Measurements from ENCODE around the gene TMEM18.

TMEM18 gene

GRCh38 chr2:660586-661359 lies 16.4 kb downstream of the TMEM18 start:
- no peaks in the 10 kb centered on the region for H3K27me3 ChIP-seq (replicated peaks; ENCODE audit: insufficient read depth, low read length)
- H3F3A ChIP-seq (ENCODE audit: insufficient read depth, low read length) = no peaks in the 10 kb centered on the region
- H3K9ac ChIP-seq (ENCODE audit: low read length) = no peak overlapping the region
- H4K20me1 ChIP-seq (ENCODE audit: insufficient read depth, low read length) = no peaks in the 10 kb centered on the region
- H3K79me2 ChIP-seq (ENCODE audit: low read length) = no peaks in the 10 kb centered on the region
- no peak for DNase-seq
- H3K9me2 ChIP-seq (replicated peaks; ENCODE audit: insufficient read depth, low read length) = no peaks in the 10 kb centered on the region
- no peak for TF ChIP-seq EZH2phosphoT487 (IDR thresholded peaks at IDR 0.05; ENCODE audit: low read length)
- TF ChIP-seq EZH2 (optimal IDR thresholded peaks at IDR 0.05; ENCODE audit: low read depth, low read length) = no peak
- no peak for TF ChIP-seq CTCF (IDR thresholded peaks at IDR 0.05; ENCODE audit: low read length)
- no peaks in the 10 kb centered on the region for H3K4me1 ChIP-seq (ENCODE audit: low read length)
- H3K36me3 ChIP-seq (replicated peaks; ENCODE audit: insufficient read depth, low read length) = no peaks in the 10 kb centered on the region
- H3K4me2 ChIP-seq (ENCODE audit: low read depth, low read length) = no peak overlapping the region
- no peak overlapping the region for H2AFZ ChIP-seq (ENCODE audit: low read length)
- H3K4me3 ChIP-seq (ENCODE audit: low read length) = no peak overlapping the region
- no peaks in the 10 kb centered on the region for H3K9me3 ChIP-seq (replicated peaks; ENCODE audit: insufficient read depth, low read length)
- H3K27ac ChIP-seq (ENCODE audit: low read length) = no peak overlapping the region

GRCh38 chr2:660029-660428 lies 17.2 kb downstream of the TMEM18 start:
- no peak overlapping the region for H2AFZ ChIP-seq (ENCODE audit: low read length)
- H3K4me2 ChIP-seq (ENCODE audit: low read depth, low read length) = no peak overlapping the region
- no peaks in the 10 kb centered on the region for H3K4me1 ChIP-seq (ENCODE audit: low read length)
- no peak overlapping the region for H3K27ac ChIP-seq (ENCODE audit: low read length)
- H3F3A ChIP-seq (ENCODE audit: insufficient read depth, low read length) = no peaks in the 10 kb centered on the region
- no peaks in the 10 kb centered on the region for H4K20me1 ChIP-seq (ENCODE audit: insufficient read depth, low read length)
- H3K9me2 ChIP-seq (replicated peaks; ENCODE audit: insufficient read depth, low read length) = no peaks in the 10 kb centered on the region
- no peaks in the 10 kb centered on the region for H3K27me3 ChIP-seq (replicated peaks; ENCODE audit: insufficient read depth, low read length)
- DNase-seq = no peak
- H3K79me2 ChIP-seq (ENCODE audit: low read length) = no peaks in the 10 kb centered on the region
- H3K9ac ChIP-seq (ENCODE audit: low read length) = no peak overlapping the region
- no peak overlapping the region for H3K4me3 ChIP-seq (ENCODE audit: low read length)
- TF ChIP-seq CTCF (IDR thresholded peaks at IDR 0.05; ENCODE audit: low read length) (no peak), EZH2 (optimal IDR thresholded peaks at IDR 0.05; ENCODE audit: low read depth, low read length) (no peak)
- H3K36me3 ChIP-seq (replicated peaks; ENCODE audit: insufficient read depth, low read length) = no peaks in the 10 kb centered on the region
- no peaks in the 10 kb centered on the region for H3K9me3 ChIP-seq (replicated peaks; ENCODE audit: insufficient read depth, low read length)

GRCh38 chr2:658426-658825 lies 18.8 kb downstream of the TMEM18 start:
- no peaks in the 10 kb centered on the region for H3K4me1 ChIP-seq (ENCODE audit: low read length)
- no peaks in the 10 kb centered on the region for H3K9me2 ChIP-seq (replicated peaks; ENCODE audit: insufficient read depth, low read length)
- no peaks in the 10 kb centered on the region for H4K20me1 ChIP-seq (ENCODE audit: insufficient read depth, low read length)
- H3K4me2 ChIP-seq (ENCODE audit: low read depth, low read length) = no peak overlapping the region
- H3F3A ChIP-seq (ENCODE audit: insufficient read depth, low read length) = no peaks in the 10 kb centered on the region
- H2AFZ ChIP-seq (ENCODE audit: low read length) = no peak overlapping the region
- no peaks in the 10 kb centered on the region for H3K36me3 ChIP-seq (replicated peaks; ENCODE audit: insufficient read depth, low read length)
- H3K4me3 ChIP-seq (ENCODE audit: low read length) = no peak overlapping the region
- H3K9ac ChIP-seq (ENCODE audit: low read length) = no peak overlapping the region
- H3K79me2 ChIP-seq (ENCODE audit: low read length) = no peaks in the 10 kb centered on the region
- no peaks in the 10 kb centered on the region for H3K9me3 ChIP-seq (replicated peaks; ENCODE audit: insufficient read depth, low read length)
- no peaks in the 10 kb centered on the region for H3K27me3 ChIP-seq (replicated peaks; ENCODE audit: insufficient read depth, low read length)
- no peak overlapping the region for H3K27ac ChIP-seq (ENCODE audit: low read length)
- TF ChIP-seq EZH2phosphoT487 (IDR thresholded peaks at IDR 0.05; ENCODE audit: low read length) (no peak), CTCF (IDR thresholded peaks at IDR 0.05; ENCODE audit: low read length) (no peak), EZH2 (optimal IDR thresholded peaks at IDR 0.05; ENCODE audit: low read depth, low read length) (no peak)
- DNase-seq = no peak

All from MM.1S (cell line).